ENCODE data around the gene ALDH3B2.
A peak's percentile ranks its signal among the peaks of the same experiment; 100 is the strongest.

Gene ALDH3B2

GRCh38 chr11:67675058-67675747 is 780 bp upstream of the ALDH3B2 start:
- no peak for TF ChIP-seq POLR2AphosphoS5 (IDR thresholded peaks at IDR 0.05; ENCODE audit: low read depth, low read length)
- DNase-seq (ENCODE audit: insufficient read length): no peak
- no peak for FAIRE-seq

GRCh38 chr11:67673902-67674301 is 521 bp downstream of the ALDH3B2 start:
- no peak for FAIRE-seq
- DNase-seq (ENCODE audit: insufficient read length): no peak
- no peak for TF ChIP-seq TAF1 (IDR thresholded peaks at IDR 0.05; ENCODE audit: borderline replicate concordance, low read depth, low read length)
- TF ChIP-seq POLR2A (IDR thresholded peaks at IDR 0.05; ENCODE audit: low read depth, low read length): no peak
- TF ChIP-seq POLR2AphosphoS5 (IDR thresholded peaks at IDR 0.05; ENCODE audit: low read depth, low read length): no peak

GRCh38 chr11:67673358-67673757 is 1.1 kb downstream of the ALDH3B2 start:
- DNase-seq (ENCODE audit: insufficient read length) (no peak), FAIRE-seq (no peak)
- TF ChIP-seq POLR2AphosphoS5 (IDR thresholded peaks at IDR 0.05; ENCODE audit: low read depth, low read length) (no peak), POLR2A (IDR thresholded peaks at IDR 0.05; ENCODE audit: low read depth, low read length) (no peak), TAF1 (IDR thresholded peaks at IDR 0.05; ENCODE audit: borderline replicate concordance, low read depth, low read length) (no peak)

- no peak for FAIRE-seq
- no peak for TF ChIP-seq POLR2A (IDR thresholded peaks at IDR 0.05; ENCODE audit: low read depth, low read length)
- TF ChIP-seq POLR2AphosphoS5 (IDR thresholded peaks at IDR 0.05; ENCODE audit: low read depth, low read length): no peak
- TF ChIP-seq TAF1 (IDR thresholded peaks at IDR 0.05; ENCODE audit: borderline replicate concordance, low read depth, low read length): no peak
- DNase-seq (ENCODE audit: insufficient read length): no peak
Measured at GRCh38 chr11:67671211-67671520, 3.3 kb downstream of the ALDH3B2 start.

- DNase-seq (ENCODE audit: insufficient read length): no peak
- TF ChIP-seq POLR2A (IDR thresholded peaks at IDR 0.05; ENCODE audit: low read depth, low read length) (no peak), POLR2AphosphoS5 (IDR thresholded peaks at IDR 0.05; ENCODE audit: low read depth, low read length) (no peak), TAF1 (IDR thresholded peaks at IDR 0.05; ENCODE audit: borderline replicate concordance, low read depth, low read length) (no peak)
- no peak for FAIRE-seq
Measured at GRCh38 chr11:67670316-67671210, 3.9 kb downstream of the ALDH3B2 start.

GRCh38 chr11:67668192-67668551 is 6.3 kb downstream of the ALDH3B2 start:
- DNase-seq (ENCODE audit: insufficient read length): no peak
- no peak for TF ChIP-seq POLR2AphosphoS5 (IDR thresholded peaks at IDR 0.05; ENCODE audit: low read depth, low read length)
- no peak for FAIRE-seq

GRCh38 chr11:67667490-67668191 is 6.8 kb downstream of the ALDH3B2 start:
- no peak for TF ChIP-seq POLR2AphosphoS5 (IDR thresholded peaks at IDR 0.05; ENCODE audit: low read depth, low read length)
- DNase-seq (ENCODE audit: insufficient read length): no peak
- peak; percentile 76 for FAIRE-seq

GRCh38 chr11:67666676-67667489 is 7.5 kb downstream of the ALDH3B2 start:
- FAIRE-seq: peak; percentile 42
- DNase-seq (ENCODE audit: insufficient read length): no peak
- TF ChIP-seq POLR2A (IDR thresholded peaks at IDR 0.05; ENCODE audit: low read depth, low read length) (no peak), TAF1 (IDR thresholded peaks at IDR 0.05; ENCODE audit: borderline replicate concordance, low read depth, low read length) (no peak), POLR2AphosphoS5 (IDR thresholded peaks at IDR 0.05; ENCODE audit: low read depth, low read length) (no peak)

GRCh38 chr11:67666303-67666645 is 8.1 kb downstream of the ALDH3B2 start:
- DNase-seq (ENCODE audit: insufficient read length): no peak
- TF ChIP-seq POLR2A (IDR thresholded peaks at IDR 0.05; ENCODE audit: low read depth, low read length): no peak
- TF ChIP-seq POLR2AphosphoS5 (IDR thresholded peaks at IDR 0.05; ENCODE audit: low read depth, low read length): no peak
- no peak for TF ChIP-seq TAF1 (IDR thresholded peaks at IDR 0.05; ENCODE audit: borderline replicate concordance, low read depth, low read length)
- FAIRE-seq: no peak

GRCh38 chr11:67665541-67666302 is 8.7 kb downstream of the ALDH3B2 start:
- TF ChIP-seq POLR2AphosphoS5 (IDR thresholded peaks at IDR 0.05; ENCODE audit: low read depth, low read length) (no peak), TAF1 (IDR thresholded peaks at IDR 0.05; ENCODE audit: borderline replicate concordance, low read depth, low read length) (no peak)
- FAIRE-seq (peak; percentile 36), DNase-seq (ENCODE audit: insufficient read length) (peak; percentile 26)

Measured in GM12892 (cell line).